ENCODE results near the gene ABTB1.

DNA sequence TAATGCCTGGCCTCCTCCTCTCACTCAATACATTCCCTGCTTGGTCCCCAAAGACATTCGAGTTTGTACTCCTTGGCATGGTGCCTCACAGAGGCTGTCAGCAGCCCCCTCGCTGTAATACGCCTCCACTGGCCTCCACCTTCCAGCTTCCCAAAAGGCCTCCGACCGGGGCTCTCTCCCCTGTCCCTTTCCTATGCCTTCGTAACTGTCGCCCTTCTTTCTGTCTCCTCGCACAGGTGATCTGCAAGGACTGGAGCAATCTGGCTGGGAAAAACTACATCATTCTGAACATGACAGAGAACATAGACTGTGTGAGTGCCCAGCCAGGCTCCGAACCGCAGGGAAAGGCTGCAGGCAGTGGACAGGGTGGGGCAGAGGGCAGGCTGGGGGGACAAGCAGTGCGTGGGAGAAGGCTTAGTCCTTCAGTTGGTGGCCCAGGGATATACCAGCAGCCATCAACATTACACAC lies 10.7 kb upstream of the ABTB1 start:
- TF ChIP-seq YY1 (IDR thresholded peaks at IDR 0.05; ENCODE audit: low read depth) = no peak
- no peak for TF ChIP-seq RAD21 (IDR thresholded peaks at IDR 0.05; ENCODE audit: low read depth)
- TF ChIP-seq, protein P1, sequence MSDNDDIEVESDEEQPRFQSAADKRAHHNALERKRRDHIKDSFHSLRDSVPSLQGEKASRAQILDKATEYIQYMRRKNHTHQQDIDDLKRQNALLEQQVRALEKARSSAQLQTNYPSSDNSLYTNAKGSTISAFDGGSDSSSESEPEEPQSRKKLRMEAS (IDR thresholded peaks at IDR 0.05) = no peak
- TF ChIP-seq CREB1 (IDR thresholded peaks at IDR 0.05; ENCODE audit: low read depth) = no peak
- TF ChIP-seq, protein P2, sequence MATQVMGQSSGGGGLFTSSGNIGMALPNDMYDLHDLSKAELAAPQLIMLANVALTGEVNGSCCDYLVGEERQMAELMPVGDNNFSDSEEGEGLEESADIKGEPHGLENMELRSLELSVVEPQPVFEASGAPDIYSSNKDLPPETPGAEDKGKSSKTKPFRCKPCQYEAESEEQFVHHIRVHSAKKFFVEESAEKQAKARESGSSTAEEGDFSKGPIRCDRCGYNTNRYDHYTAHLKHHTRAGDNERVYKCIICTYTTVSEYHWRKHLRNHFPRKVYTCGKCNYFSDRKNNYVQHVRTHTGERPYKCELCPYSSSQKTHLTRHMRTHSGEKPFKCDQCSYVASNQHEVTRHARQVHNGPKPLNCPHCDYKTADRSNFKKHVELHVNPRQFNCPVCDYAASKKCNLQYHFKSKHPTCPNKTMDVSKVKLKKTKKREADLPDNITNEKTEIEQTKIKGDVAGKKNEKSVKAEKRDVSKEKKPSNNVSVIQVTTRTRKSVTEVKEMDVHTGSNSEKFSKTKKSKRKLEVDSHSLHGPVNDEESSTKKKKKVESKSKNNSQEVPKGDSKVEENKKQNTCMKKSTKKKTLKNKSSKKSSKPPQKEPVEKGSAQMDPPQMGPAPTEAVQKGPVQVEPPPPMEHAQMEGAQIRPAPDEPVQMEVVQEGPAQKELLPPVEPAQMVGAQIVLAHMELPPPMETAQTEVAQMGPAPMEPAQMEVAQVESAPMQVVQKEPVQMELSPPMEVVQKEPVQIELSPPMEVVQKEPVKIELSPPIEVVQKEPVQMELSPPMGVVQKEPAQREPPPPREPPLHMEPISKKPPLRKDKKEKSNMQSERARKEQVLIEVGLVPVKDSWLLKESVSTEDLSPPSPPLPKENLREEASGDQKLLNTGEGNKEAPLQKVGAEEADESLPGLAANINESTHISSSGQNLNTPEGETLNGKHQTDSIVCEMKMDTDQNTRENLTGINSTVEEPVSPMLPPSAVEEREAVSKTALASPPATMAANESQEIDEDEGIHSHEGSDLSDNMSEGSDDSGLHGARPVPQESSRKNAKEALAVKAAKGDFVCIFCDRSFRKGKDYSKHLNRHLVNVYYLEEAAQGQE (IDR thresholded peaks at IDR 0.05; ENCODE audit: low read depth) = no peak
- no peak for TF ChIP-seq ZBTB7A (IDR thresholded peaks at IDR 0.05; ENCODE audit: low read depth)
- no peak for TF ChIP-seq TEAD4 (IDR thresholded peaks at IDR 0.05)
- no peak for TF ChIP-seq EP300 (IDR thresholded peaks at IDR 0.05; ENCODE audit: borderline replicate concordance)
- TF ChIP-seq TAF1 (IDR thresholded peaks at IDR 0.05; ENCODE audit: low read depth) = no peak
